OCI-LY7 (cell line): ENCODE measurements around the gene LCN9.

Experiments
- CTCF ChIP-seq: fragments of 200-600 bp; sonication (generic); conservative IDR thresholded peaks from 2 replicates; pipeline ENCODE4 v1.5.1; 2014; ENCODE audit warnings: mild to moderate bottlenecking, antibody characterized with exemption, low read length, moderate library complexity, mixed read lengths
- EZH2phosphoT487 ChIP-seq: fragments of 200-600 bp; sonication (generic); IDR thresholded peaks from 2 replicates; pipeline ENCODE4 v1.6.1; 2018; ENCODE audit warnings: low read depth, borderline replicate concordance, mild to moderate bottlenecking, mixed run types, antibody characterized with exemption, low read length, moderate library complexity, mixed read lengths

GRCh38 chr9:135684691-135685090 is 21.6 kb downstream of the LCN9 start:
- no peak for TF ChIP-seq CTCF
- TF ChIP-seq EZH2phosphoT487: no peak
